ENCODE measurements around the gene ADIRF.

Gene ADIRF

GRCh38 chr10:86970162-86970981 lies 2.1 kb downstream of the ADIRF start:
- TF ChIP-seq CTCF (conservative IDR thresholded peaks at IDR 0.05; ENCODE audit: low read depth, low read length): no peak
- peak overlapping the region; percentile 97 for H2AFZ ChIP-seq (ENCODE audit: low read depth)
- no peaks in the 10 kb centered on the region for H3K27me3 ChIP-seq (ENCODE audit: insufficient read depth, low read depth)
- H3K36me3 ChIP-seq (ENCODE audit: insufficient read depth): no peaks in the 10 kb centered on the region
- H3K4me3 ChIP-seq (IDR thresholded peaks at IDR 0.05; ENCODE audit: insufficient read depth, low read depth, low read length): peak overlapping the region; percentile 30
- no peaks in the 10 kb centered on the region for H4K20me1 ChIP-seq (ENCODE audit: insufficient read depth)
- H3K9ac ChIP-seq: peak overlapping the region; percentile 96
- peak overlapping the region; percentile 50 for H3K27ac ChIP-seq
- H3K79me2 ChIP-seq (ENCODE audit: insufficient read depth, low read depth): no peaks in the 10 kb centered on the region
- H3K4me1 ChIP-seq (ENCODE audit: low read depth, poor library complexity, severe bottlenecking): no peaks in the 10 kb centered on the region
- H3K4me2 ChIP-seq: peak overlapping the region; percentile 100

GRCh38 chr10:86970982-86971231 lies 2.6 kb downstream of the ADIRF start:
- TF ChIP-seq CTCF (conservative IDR thresholded peaks at IDR 0.05; ENCODE audit: low read depth, low read length): no peak
- H3K27me3 ChIP-seq (ENCODE audit: insufficient read depth, low read depth): no peaks in the 10 kb centered on the region
- H3K27ac ChIP-seq: peak overlapping the region; percentile 50
- H2AFZ ChIP-seq (ENCODE audit: low read depth): peak overlapping the region; percentile 97
- peak overlapping the region; percentile 96 for H3K9ac ChIP-seq
- peak overlapping the region; percentile 100 for H3K4me2 ChIP-seq
- H3K4me3 ChIP-seq (IDR thresholded peaks at IDR 0.05; ENCODE audit: insufficient read depth, low read depth, low read length): peak overlapping the region; percentile 30
- no peaks in the 10 kb centered on the region for H3K4me1 ChIP-seq (ENCODE audit: low read depth, poor library complexity, severe bottlenecking)
- no peaks in the 10 kb centered on the region for H4K20me1 ChIP-seq (ENCODE audit: insufficient read depth)
- no peaks in the 10 kb centered on the region for H3K79me2 ChIP-seq (ENCODE audit: insufficient read depth, low read depth)
- no peaks in the 10 kb centered on the region for H3K36me3 ChIP-seq (ENCODE audit: insufficient read depth)

- Histone ChIP-seq H4K20me1 (ENCODE audit: insufficient read depth) (no peaks in the 10 kb centered on the region), H3K27ac (peak overlapping the region; percentile 50), H3K4me1 (ENCODE audit: low read depth, poor library complexity, severe bottlenecking) (no peaks in the 10 kb centered on the region), H3K4me3 (IDR thresholded peaks at IDR 0.05; ENCODE audit: insufficient read depth, low read depth, low read length) (peak overlapping the region; percentile 30), H3K4me2 (peak overlapping the region; percentile 100; the same call in 1 of the 2 replicates), H2AFZ (ENCODE audit: low read depth) (peak overlapping the region; percentile 97), H3K79me2 (ENCODE audit: insufficient read depth, low read depth) (no peaks in the 10 kb centered on the region), H3K36me3 (ENCODE audit: insufficient read depth) (no peaks in the 10 kb centered on the region), H3K27me3 (ENCODE audit: insufficient read depth, low read depth) (no peaks in the 10 kb centered on the region), H3K9ac (peak overlapping the region; percentile 96; the same call in 1 of the 2 replicates)
- TF ChIP-seq CTCF (conservative IDR thresholded peaks at IDR 0.05; ENCODE audit: low read depth, low read length): no peak
Observed at GRCh38 chr10:86971232-86971991, 3.1 kb downstream of the ADIRF start.

- H3K4me2 ChIP-seq: no peak overlapping the region
- H3K9ac ChIP-seq: no peak overlapping the region
- no peak for TF ChIP-seq CTCF (conservative IDR thresholded peaks at IDR 0.05; ENCODE audit: low read depth, low read length)
- H3K27ac ChIP-seq: no peak overlapping the region
- H3K4me3 ChIP-seq (IDR thresholded peaks at IDR 0.05; ENCODE audit: insufficient read depth, low read depth, low read length): no peak overlapping the region
- no peak overlapping the region for H2AFZ ChIP-seq (ENCODE audit: low read depth)
- no peaks in the 10 kb centered on the region for H3K79me2 ChIP-seq (ENCODE audit: insufficient read depth, low read depth)
- H4K20me1 ChIP-seq (ENCODE audit: insufficient read depth): no peaks in the 10 kb centered on the region
- H3K27me3 ChIP-seq (ENCODE audit: insufficient read depth, low read depth): no peaks in the 10 kb centered on the region
- no peaks in the 10 kb centered on the region for H3K36me3 ChIP-seq (ENCODE audit: insufficient read depth)
- H3K4me1 ChIP-seq (ENCODE audit: low read depth, poor library complexity, severe bottlenecking): no peaks in the 10 kb centered on the region
Observed at GRCh38 chr10:86972613-86973380, 4.5 kb downstream of the ADIRF start.

Measured in KMS-11 (cell line).